Sigmoid colon (tissue), 4 donors: ENCODE measurements around the gene LCN1.

Experiments
- EP300 ChIP-seq, 4 donors: sonication (generic); formaldehyde crosslinking; IDR thresholded peaks; one replicate each; pipeline ENCODE4 v1.6.1; 2017; ENCODE audit warnings: antibody characterized with exemption in 4 of 4
- POLR2A ChIP-seq, 2 donors: fragments of 450-650 bp; IDR thresholded peaks; one replicate each; pipeline ENCODE4 v1.6.1; 2016; ENCODE audit warnings: antibody characterized with exemption in 2 of 2, mild to moderate bottlenecking in 2 of 2, moderate library complexity in 2 of 2
- TF ChIP-seq, protein P1 (sequence below), 4 experiments: fragments of 450-650 bp in 3 of 4; fragments of 200-600 bp in 1 of 4; IDR thresholded peaks; one replicate each; pipeline ENCODE4 v1.5.1; 2016 to 2019; ENCODE audit warnings: antibody characterized with exemption in 4 of 4, mild to moderate bottlenecking in 3 of 4, moderate library complexity in 2 of 4

DNA sequence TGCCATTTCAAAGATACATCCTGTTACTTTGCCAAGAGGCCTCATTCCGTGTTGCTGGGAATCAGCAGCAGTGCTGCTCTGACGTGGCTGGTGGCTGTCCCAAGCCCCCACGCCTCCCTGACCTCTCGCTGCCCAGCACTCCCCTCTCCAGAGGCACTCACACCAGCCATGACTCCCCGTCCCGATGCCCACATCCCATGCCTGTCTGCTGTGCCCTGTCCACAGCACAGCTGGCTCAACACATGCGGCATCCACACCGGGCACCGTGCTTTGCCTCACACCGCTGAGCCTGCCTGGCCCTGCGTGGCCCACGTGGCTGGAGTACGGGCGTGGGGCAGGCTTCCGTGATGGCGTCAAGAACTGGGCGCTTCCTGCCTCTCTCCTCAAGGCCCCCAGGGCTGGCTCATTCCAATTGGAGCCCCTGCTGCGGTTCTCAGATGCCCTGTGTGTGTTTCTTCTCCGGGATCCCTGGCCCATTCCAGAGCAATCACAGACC is 7.8 kb upstream of the LCN1 start:
- TF ChIP-seq POLR2A (IDR thresholded peaks at IDR 0.05) (no peak), EP300 (IDR thresholded peaks at IDR 0.05) (no peak)
- TF ChIP-seq, protein P1, sequence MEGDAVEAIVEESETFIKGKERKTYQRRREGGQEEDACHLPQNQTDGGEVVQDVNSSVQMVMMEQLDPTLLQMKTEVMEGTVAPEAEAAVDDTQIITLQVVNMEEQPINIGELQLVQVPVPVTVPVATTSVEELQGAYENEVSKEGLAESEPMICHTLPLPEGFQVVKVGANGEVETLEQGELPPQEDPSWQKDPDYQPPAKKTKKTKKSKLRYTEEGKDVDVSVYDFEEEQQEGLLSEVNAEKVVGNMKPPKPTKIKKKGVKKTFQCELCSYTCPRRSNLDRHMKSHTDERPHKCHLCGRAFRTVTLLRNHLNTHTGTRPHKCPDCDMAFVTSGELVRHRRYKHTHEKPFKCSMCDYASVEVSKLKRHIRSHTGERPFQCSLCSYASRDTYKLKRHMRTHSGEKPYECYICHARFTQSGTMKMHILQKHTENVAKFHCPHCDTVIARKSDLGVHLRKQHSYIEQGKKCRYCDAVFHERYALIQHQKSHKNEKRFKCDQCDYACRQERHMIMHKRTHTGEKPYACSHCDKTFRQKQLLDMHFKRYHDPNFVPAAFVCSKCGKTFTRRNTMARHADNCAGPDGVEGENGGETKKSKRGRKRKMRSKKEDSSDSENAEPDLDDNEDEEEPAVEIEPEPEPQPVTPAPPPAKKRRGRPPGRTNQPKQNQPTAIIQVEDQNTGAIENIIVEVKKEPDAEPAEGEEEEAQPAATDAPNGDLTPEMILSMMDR (IDR thresholded peaks at IDR 0.05): no peak
